Neural cell (in vitro differentiated cells): ENCODE data around the gene UBAP1. TPM values are rescaled to one million over a fixed set of nuclear protein-coding genes. Genes with fewer than 3 reads are reported as not detected.

Experiments used
- H2AFZ ChIP-seq: fragments of 200-600, 300-800 bp; sonication (generic), shearing (Covaris generic); 2 replicates; pipeline ENCODE4 v1.6.0; 2014; ENCODE audit warnings: low read depth, mild to moderate bottlenecking, antibody characterized with exemption, low read length, moderate library complexity
- H3F3A ChIP-seq: fragments of 200-600 bp; shearing (Covaris generic); 2 replicates; pipeline ENCODE4 v1.6.1; 2016; ENCODE audit warnings: mild to moderate bottlenecking, moderate library complexity, mixed read lengths, antibody characterized with exemption, low read length; ENCODE audit not compliant: insufficient read depth, poor library complexity, severe bottlenecking
- H3K27ac ChIP-seq: fragments of 200-600, 300-800 bp; sonication (generic), shearing (Covaris generic); 2 replicates; pipeline ENCODE4 v1.5.1; 2014; ENCODE audit warnings: mild to moderate bottlenecking, low read length, moderate library complexity
- H3K27me3 ChIP-seq: fragments of 300-800, 200-600 bp; sonication (generic), shearing (Covaris generic); 2 replicates; pipeline ENCODE4 v1.6.0; 2014; ENCODE audit warnings: mild to moderate bottlenecking, low read depth, low read length, moderate library complexity; ENCODE audit not compliant: insufficient read depth
- H3K36me3 ChIP-seq: fragments of 300-800, 200-600 bp; sonication (generic), shearing (Covaris generic); 2 replicates; pipeline ENCODE4 v1.5.1; 2014; ENCODE audit warnings: mild to moderate bottlenecking, antibody characterized with exemption, low read length, moderate library complexity; ENCODE audit not compliant: insufficient read depth
- H3K4me2 ChIP-seq: fragments of 300-800, 200-600 bp; sonication (generic), shearing (Covaris generic); 2 replicates; pipeline ENCODE4 v1.6.0; 2014; ENCODE audit warnings: mild to moderate bottlenecking, low read length
- H3K4me3 ChIP-seq: fragments of 300-800, 200-600 bp; sonication (generic), shearing (Covaris generic); 2 replicates; pipeline ENCODE4 v1.5.1; 2014; ENCODE audit warnings: mild to moderate bottlenecking, low read length, moderate library complexity
- H3K79me2 ChIP-seq: fragments of 200-600 bp; shearing (Covaris generic); replicated peaks from 2 replicates; pipeline ENCODE4 v1.6.0; 2014; ENCODE audit warnings: mild to moderate bottlenecking, low read length, moderate library complexity; ENCODE audit not compliant: insufficient read depth
- H3K9ac ChIP-seq: fragments of 300-800, 200-600 bp; sonication (generic), shearing (Covaris generic); 2 replicates; pipeline ENCODE4 v1.6.1; 2016; ENCODE audit warnings: mild to moderate bottlenecking, low read length, mixed read lengths
- H3K9me2 ChIP-seq: fragments of 200-600 bp; shearing (Covaris generic); 2 replicates; pipeline ENCODE4 v1.6.1; 2016; ENCODE audit warnings: mild to moderate bottlenecking, low read length, mixed read lengths; ENCODE audit not compliant: insufficient read depth
- H3K9me3 ChIP-seq: fragments of 200-600, 300-800 bp; sonication (generic), shearing (Covaris generic); 2 replicates; pipeline ENCODE4 v1.6.1; 2016; ENCODE audit warnings: mild to moderate bottlenecking, mixed run types, low read length, moderate library complexity, mixed read lengths
- H4K20me1 ChIP-seq: fragments of 200-600 bp; shearing (Covaris generic); 2 replicates; pipeline ENCODE4 v1.6.1; 2016; ENCODE audit warnings: mild to moderate bottlenecking, mixed run types; ENCODE audit not compliant: insufficient read depth
- CTCF ChIP-seq: fragments of 450-650 bp; IDR thresholded peaks from 2 replicates; pipeline ENCODE4 v1.5.1; 2014; ENCODE audit warnings: antibody characterized with exemption, mild to moderate bottlenecking, moderate library complexity; ENCODE audit not compliant: poor library complexity, severe bottlenecking
- EP300 ChIP-seq: fragments of 450-650 bp; conservative IDR thresholded peaks from 2 replicates; pipeline ENCODE4 v1.6.1; 2014; ENCODE audit warnings: antibody characterized with exemption, mild to moderate bottlenecking, moderate library complexity; ENCODE audit not compliant: poor library complexity, severe bottlenecking
- EZH2 ChIP-seq: fragments of 200-600, 300-800 bp; shearing (Covaris generic), sonication (generic); IDR thresholded peaks from 2 replicates; pipeline ENCODE4 v1.6.1; 2014; ENCODE audit warnings: antibody characterized with exemption, low read length, borderline replicate concordance, mild to moderate bottlenecking; ENCODE audit not compliant: insufficient read depth, poor library complexity, severe bottlenecking
- MXI1 ChIP-seq: fragments of 450-650 bp; conservative IDR thresholded peaks from 2 replicates; pipeline ENCODE4 v1.6.1; 2014; ENCODE audit warnings: antibody characterized with exemption, mild to moderate bottlenecking; ENCODE audit not compliant: poor library complexity, severe bottlenecking
- POLR2AphosphoS5 ChIP-seq: IDR thresholded peaks from 2 replicates; pipeline ENCODE4 v1.6.1; 2012
- RAD21 ChIP-seq: fragments of 450-650 bp; conservative IDR thresholded peaks from 2 replicates; pipeline ENCODE4 v1.6.1; 2014; ENCODE audit warnings: antibody characterized with exemption, mild to moderate bottlenecking, moderate library complexity
- REST ChIP-seq: IDR thresholded peaks from 2 replicates; pipeline ENCODE4 v1.6.1; 2012; ENCODE audit warnings: borderline replicate concordance
- SMC3 ChIP-seq: fragments of 450-650 bp; conservative IDR thresholded peaks from 2 replicates; pipeline ENCODE4 v1.6.1; 2014; ENCODE audit warnings: antibody characterized with exemption, mild to moderate bottlenecking, moderate library complexity; ENCODE audit not compliant: poor library complexity
- TAF1 ChIP-seq: IDR thresholded peaks from 2 replicates; pipeline ENCODE4 v1.6.1; 2012; ENCODE audit warnings: low read depth
- polyA plus RNA-seq: library from polyadenylated mRNA; depleted of rRNA; stranded (reverse); fragments of >200 nt; gene quantifications from 2 replicates; pipeline ENCODE4 v1.2.3, GENCODE V29; 2014

UBAP1 gene
- polyA plus RNA-seq, 1 donor from 2014 or later: 35.1 TPM

GRCh38 chr9:34275811-34276210, 97.0 kb downstream of the UBAP1 start:
- no peaks in the 10 kb centered on the region for H3K79me2 ChIP-seq
- TF ChIP-seq EP300: no peak
- TF ChIP-seq EZH2: no peak
- TF ChIP-seq POLR2AphosphoS5: no peak
- TF ChIP-seq SMC3: no peak
- no peak for TF ChIP-seq MXI1
- no peak for TF ChIP-seq RAD21
- TF ChIP-seq CTCF: no peak
- no peak for TF ChIP-seq TAF1
- TF ChIP-seq REST: no peak
- no peak overlapping the region for H3K9ac ChIP-seq
- no peak overlapping the region for H3K4me2 ChIP-seq
- H4K20me1 ChIP-seq: no peaks in the 10 kb centered on the region
- no peaks in the 10 kb centered on the region for H3F3A ChIP-seq
- H3K4me3 ChIP-seq: no peak overlapping the region
- H3K9me3 ChIP-seq: no peaks in the 10 kb centered on the region
- no peaks in the 10 kb centered on the region for H3K27me3 ChIP-seq
- H3K27ac ChIP-seq: no peak overlapping the region
- H3K9me2 ChIP-seq: no peaks in the 10 kb centered on the region
- H3K36me3 ChIP-seq: no peaks in the 10 kb centered on the region
- no peak overlapping the region for H2AFZ ChIP-seq

GRCh38 chr9:34276772-34277171, 97.9 kb downstream of the UBAP1 start:
- no peaks in the 10 kb centered on the region for H3K9me3 ChIP-seq
- no peak overlapping the region for H2AFZ ChIP-seq

More at GRCh38 chr9:34276772-34277171, 97.9 kb downstream of the UBAP1 start:
- Histone ChIP-seq H3K27me3 (no peaks in the 10 kb centered on the region), H3K9me2 (no peaks in the 10 kb centered on the region), H4K20me1 (no peaks in the 10 kb centered on the region), H3K4me2 (no peak overlapping the region), H3K27ac (no peak overlapping the region), H3K4me3 (no peak overlapping the region), H3F3A (no peaks in the 10 kb centered on the region), H3K79me2 (no peaks in the 10 kb centered on the region), H3K36me3 (no peaks in the 10 kb centered on the region), H3K9ac (no peak overlapping the region)
- TF ChIP-seq EP300: no peak
- TF ChIP-seq SMC3: no peak
- TF ChIP-seq POLR2AphosphoS5: no peak
- no peak for TF ChIP-seq EZH2
- no peak for TF ChIP-seq TAF1
- TF ChIP-seq REST: no peak
- no peak for TF ChIP-seq MXI1
- no peak for TF ChIP-seq CTCF
- no peak for TF ChIP-seq RAD21
